Muscle of leg (tissue), 11 donors: ENCODE results near the gene NKTR. TPM values are rescaled to one million over a fixed set of nuclear protein-coding genes. Genes with fewer than 3 reads are reported as not detected.

ENCODE experiments used
- DNase-seq: peaks from one replicate; pipeline ENCODE4 v3.0.0; 2013
- H3K27ac ChIP-seq: one replicate; pipeline ENCODE4 v1.5.1; 2013; ENCODE audit warnings: mild to moderate bottlenecking, low read length, control low read depth
- H3K27me3 ChIP-seq: one replicate; pipeline ENCODE4 v1.6.1; 2013; ENCODE audit warnings: low read length; ENCODE audit not compliant: control insufficient read depth, insufficient read depth
- H3K36me3 ChIP-seq: one replicate; pipeline ENCODE4 v1.6.1; 2013; ENCODE audit warnings: low read length; ENCODE audit not compliant: control insufficient read depth, insufficient read depth
- H3K4me1 ChIP-seq: one replicate; pipeline ENCODE4 v1.6.1; 2013; ENCODE audit warnings: low read length; ENCODE audit not compliant: control insufficient read depth, insufficient read depth
- H3K4me3 ChIP-seq: one replicate; pipeline ENCODE4 v1.5.1; 2013; ENCODE audit warnings: low read length, control low read depth
- H3K9me3 ChIP-seq: replicated peaks from 2 replicates; pipeline ENCODE4 v1.6.1; 2013; ENCODE audit warnings: low read depth, low read length; ENCODE audit not compliant: control insufficient read depth
- WGBS: methylation state at CpG from one replicate; pipeline ENCODE4 v1.1.5; 2013; ENCODE audit warnings: missing lambda C conversion rate; ENCODE audit not compliant: insufficient coverage; 5-methylcytosine and 5-hydroxymethylcytosine counted together
- polyA plus RNA-seq, 8 donors: library from polyadenylated mRNA; unstranded; fragments of 120-200 nt; gene quantifications; one replicate each; pipeline versions ENCODE4 v1.2.1 to v1.2.3, GENCODE V29; 2013; ENCODE audit warnings: inconsistent platforms in 1 of 8, low replicate concordance in 1 of 8; ENCODE audit not compliant: insufficient read length in 8 of 8, insufficient read depth in 1 of 8
- total RNA-seq: library from RNA; stranded (reverse); fragments of 120-200 nt; gene quantifications from one replicate; pipeline ENCODE4 v1.2.4, GENCODE V29; 2013

NKTR gene
- total and polyA plus RNA-seq, 9 donors, result 37.1 to 121 (median 68.7) TPM

DNA sequence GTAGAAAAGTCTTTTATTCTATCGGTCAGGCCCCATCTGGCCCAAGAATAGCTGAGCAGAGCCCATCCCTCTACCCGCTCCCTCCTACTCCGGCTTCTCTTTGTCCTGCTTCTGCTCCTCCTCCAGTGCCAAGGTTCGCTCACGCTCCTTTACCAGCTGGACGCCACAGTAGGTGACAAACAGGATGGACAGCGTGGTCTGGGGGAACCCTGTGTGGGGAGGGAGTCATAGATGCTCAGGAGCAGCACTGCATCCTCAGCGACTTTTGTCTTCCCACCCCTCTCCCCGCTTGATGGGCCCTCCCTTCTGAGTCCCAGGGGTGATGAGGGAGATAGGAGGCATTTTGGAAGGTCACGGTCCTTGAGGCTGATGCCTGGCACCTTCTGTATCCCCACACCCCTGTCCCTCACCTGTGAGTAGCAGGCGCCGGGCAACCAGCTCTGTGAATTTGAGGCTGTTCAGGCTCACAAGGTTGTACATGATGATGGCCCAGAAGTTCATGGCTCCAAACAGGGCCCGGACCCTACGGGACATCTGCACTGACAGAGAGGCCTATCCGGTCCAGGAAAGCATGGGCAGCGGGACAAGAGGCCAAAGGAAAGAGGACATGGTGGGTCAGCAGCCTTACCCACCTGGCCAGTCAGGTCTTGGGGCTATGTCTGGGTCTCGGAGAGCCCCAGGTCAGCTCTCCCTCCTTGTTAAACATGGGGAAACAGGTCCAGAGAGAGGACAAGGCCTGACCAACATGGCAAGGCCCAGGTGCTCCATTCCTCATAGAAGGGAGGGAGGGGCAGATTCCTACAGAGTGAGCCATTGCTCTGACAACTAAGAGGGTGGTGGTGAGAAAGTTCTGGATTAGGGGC is 92.4 kb downstream of the NKTR start:
- no peaks in the 10 kb centered on the region for H3K27me3 ChIP-seq
- DNase-seq, result no peak
- H3K4me3 ChIP-seq, result no peak overlapping the region
- H3K36me3 ChIP-seq, result peaks cover 23% of the 10 kb centered on the region
- H3K27ac ChIP-seq, result no peak overlapping the region
- WGBS, result 97% methylated on average over 9 of the region's 17 CpGs
- no peaks in the 10 kb centered on the region for H3K9me3 ChIP-seq
- peaks cover 8% of the 10 kb centered on the region for H3K4me1 ChIP-seq

DNA sequence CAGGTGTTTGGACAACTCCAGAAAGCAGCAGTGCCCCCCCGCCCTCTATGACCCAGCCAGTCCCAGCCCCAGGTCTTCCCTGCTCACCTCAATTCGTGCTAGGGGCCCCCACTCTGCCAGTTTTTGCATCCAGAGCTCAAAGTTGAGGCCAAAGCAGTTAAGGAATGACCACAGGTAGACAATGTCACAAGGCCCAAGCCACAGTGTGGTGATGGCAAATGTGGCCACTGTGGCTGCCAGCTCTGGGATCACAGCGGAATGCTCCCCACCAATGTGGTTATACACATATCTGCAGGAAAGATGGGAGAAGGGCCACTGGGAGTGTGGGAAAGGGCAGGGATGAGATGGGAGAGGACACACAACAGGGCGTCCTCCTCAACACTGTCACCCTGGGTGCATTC is 93.0 kb downstream of the NKTR start:
- no peak overlapping the region for H3K27ac ChIP-seq
- no peak for DNase-seq
- H3K4me1 ChIP-seq, result peaks cover 8% of the 10 kb centered on the region
- no peak overlapping the region for H3K4me3 ChIP-seq
- 53% methylated on average over 2 of the region's 4 CpGs for WGBS
- peaks cover 23% of the 10 kb centered on the region for H3K36me3 ChIP-seq
- no peaks in the 10 kb centered on the region for H3K9me3 ChIP-seq
- H3K27me3 ChIP-seq, result no peaks in the 10 kb centered on the region

DNA sequence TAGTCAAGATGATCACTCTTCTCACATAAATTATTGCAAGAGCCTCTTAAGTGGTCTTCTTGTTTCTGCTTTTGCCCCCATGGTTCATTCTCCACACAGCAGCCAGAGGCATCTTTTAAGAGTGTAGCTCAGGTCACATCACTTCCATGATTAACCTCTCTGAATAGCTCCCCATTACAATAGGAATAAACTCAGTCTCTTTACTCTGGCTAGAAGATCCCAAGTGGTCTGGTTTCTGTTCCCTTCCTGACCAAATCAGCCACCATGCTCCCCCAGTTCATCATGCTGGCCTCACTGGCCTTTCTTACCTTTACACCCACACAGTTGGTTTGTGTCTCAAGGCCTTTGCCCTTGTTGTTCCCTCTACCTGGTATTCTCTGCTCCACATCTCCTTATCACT is 93.9 kb downstream of the NKTR start:
- Histone ChIP-seq H3K9me3 (no peaks in the 10 kb centered on the region), H3K4me3 (no peak overlapping the region), H3K4me1 (peaks cover 4% of the 10 kb centered on the region), H3K27me3 (no peaks in the 10 kb centered on the region), H3K27ac (no peak overlapping the region), H3K36me3 (peaks cover 16% of the 10 kb centered on the region)
- DNase-seq, result no peak

DNA sequence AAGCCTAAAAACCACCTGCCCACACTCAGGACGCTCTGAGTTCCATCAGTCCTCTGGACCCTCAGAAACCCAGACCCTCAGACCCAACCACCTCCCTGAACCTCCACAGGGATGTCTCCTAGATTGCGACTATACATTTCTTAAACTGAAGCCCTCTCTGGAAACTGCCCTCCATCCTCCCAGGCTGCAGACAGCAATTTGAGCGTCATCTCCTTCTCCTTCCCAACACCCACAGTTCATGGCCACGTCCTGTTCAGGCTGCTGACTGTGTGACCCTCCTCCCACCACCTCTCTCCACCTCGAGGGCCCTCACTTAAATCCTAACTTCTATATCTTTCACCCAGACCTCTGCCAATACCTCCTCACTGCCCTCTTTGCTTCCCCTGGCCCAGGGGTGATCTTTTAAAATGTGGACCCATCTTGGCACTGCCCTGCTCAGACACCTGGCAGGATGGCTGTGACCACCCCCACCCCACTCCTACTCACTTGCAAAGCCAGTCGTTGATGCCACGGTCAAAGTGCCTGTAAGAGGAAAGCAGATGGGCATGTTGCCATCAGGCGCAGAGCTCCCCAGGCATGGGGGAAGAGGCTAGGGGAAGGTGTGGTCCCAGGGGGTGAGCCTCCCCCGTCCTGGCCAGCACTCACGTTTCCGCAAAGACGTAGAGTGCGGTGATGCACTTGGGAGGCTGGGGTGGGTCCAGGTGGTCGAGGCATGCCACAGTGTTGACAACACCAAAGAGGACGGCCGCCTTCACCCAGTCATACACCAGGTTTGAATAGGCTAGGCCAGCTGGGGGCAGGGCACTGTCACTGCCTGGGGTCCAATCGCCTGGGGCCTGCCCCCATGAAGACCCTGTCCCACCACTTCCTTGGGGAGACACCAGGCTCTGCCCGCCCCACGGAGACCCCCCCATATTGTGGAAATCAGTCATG is 96.1 kb downstream of the NKTR start:
- H3K4me1 ChIP-seq, result peaks cover 11% of the 10 kb centered on the region
- H3K36me3 ChIP-seq, result peaks cover 11% of the 10 kb centered on the region
- H3K27ac ChIP-seq, result no peak overlapping the region
- no peaks in the 10 kb centered on the region for H3K27me3 ChIP-seq
- 60% methylated on average over 13 of the region's 19 CpGs for WGBS
- DNase-seq, result no peak
- no peaks in the 10 kb centered on the region for H3K9me3 ChIP-seq
- H3K4me3 ChIP-seq, result no peak overlapping the region

DNA sequence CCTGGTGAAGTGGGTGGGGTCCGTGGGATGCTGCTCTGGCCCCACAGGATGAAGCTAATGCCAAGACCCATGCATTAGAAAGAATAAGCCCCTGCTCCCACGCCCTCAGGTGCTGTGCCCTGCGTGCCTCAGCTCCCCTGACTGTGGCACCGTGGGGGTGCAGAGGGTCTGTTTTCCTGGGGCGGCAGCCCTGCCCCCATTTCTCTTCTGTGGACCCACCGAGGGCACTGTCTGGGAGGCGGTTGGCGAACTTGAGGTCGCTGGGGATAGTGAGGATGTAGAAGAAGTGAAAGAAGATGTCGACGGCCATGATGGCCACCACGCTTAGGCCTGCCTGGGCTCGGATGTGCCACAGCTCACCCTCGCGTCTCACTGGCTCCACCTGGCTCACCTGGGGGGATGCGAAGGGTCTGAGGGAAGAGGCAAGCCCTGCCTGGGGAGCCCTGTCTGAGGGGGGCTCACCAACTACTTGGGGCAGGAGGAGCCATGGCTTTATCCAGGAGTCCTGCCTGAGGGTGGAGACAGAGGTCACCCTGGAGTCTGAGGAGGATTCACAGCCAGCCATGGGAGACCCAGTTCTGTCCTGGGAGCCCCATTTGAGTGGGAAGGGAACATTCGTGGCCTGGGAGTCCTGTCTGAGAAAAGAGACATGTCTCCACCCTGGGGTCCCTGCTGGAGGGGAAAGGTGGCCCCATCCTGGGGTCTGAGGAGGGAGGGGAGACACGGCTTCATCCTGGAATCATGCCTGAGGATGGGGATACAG is 97.0 kb downstream of the NKTR start:
- H3K9me3 ChIP-seq, result no peaks in the 10 kb centered on the region
- WGBS, result 77% methylated on average over 18 of the region's 18 CpGs
- H3K36me3 ChIP-seq, result peaks cover 5% of the 10 kb centered on the region
- H3K27ac ChIP-seq, result no peak overlapping the region
- H3K27me3 ChIP-seq, result no peaks in the 10 kb centered on the region
- no peak overlapping the region for H3K4me3 ChIP-seq
- H3K4me1 ChIP-seq, result peaks cover 18% of the 10 kb centered on the region
- DNase-seq, result no peak

Other genes starting within 250 kb of the NKTR start
- gene LYZL4, start 190.1 kb upstream of the NKTR start, total RNA-seq, result not detected
- not detected for gene LYZL4, start 190.1 kb upstream of the NKTR start, polyA plus RNA-seq
- 1.2 TPM for gene VIPR1, start 98.0 kb upstream of the NKTR start, total RNA-seq
- gene VIPR1, start 98.0 kb upstream of the NKTR start, polyA plus RNA-seq, result 1 to 10 TPM in 7 of 8 donors, under 1 TPM in 1; 0.52 to 4.1 (median 1.3) TPM
- gene SEC22C, start 18.7 kb upstream of the NKTR start, total RNA-seq, result 26.8 TPM
- 10 to 100 TPM; 19.4 to 30.0 (median 22.2) TPM for gene SEC22C, start 18.7 kb upstream of the NKTR start, polyA plus RNA-seq
- 12.4 TPM for gene SS18L2, start 9.8 kb upstream of the NKTR start, total RNA-seq
- 10 to 100 TPM; 10.5 to 16.1 (median 14.5) TPM for gene SS18L2, start 9.8 kb upstream of the NKTR start, polyA plus RNA-seq
- 25.9 TPM for gene ZBTB47, start 53.0 kb downstream of the NKTR start, total RNA-seq
- 10 to 100 TPM; 28.3 to 36.6 (median 31.9) TPM for gene ZBTB47, start 53.0 kb downstream of the NKTR start, polyA plus RNA-seq
- gene KLHL40, start 84.9 kb downstream of the NKTR start, total RNA-seq, result 114 TPM
- gene KLHL40, start 84.9 kb downstream of the NKTR start, polyA plus RNA-seq, result 100 to 1,000 TPM in 6 of 8 donors, 10 to 100 TPM in 2; 86.0 to 176 (median 135) TPM
- 18.1 TPM for gene HHATL, start 102.1 kb downstream of the NKTR start, total RNA-seq
- 10 to 100 TPM; 26.4 to 67.7 (median 48.1) TPM for gene HHATL, start 102.1 kb downstream of the NKTR start, polyA plus RNA-seq
- gene CCDC13, start 172.6 kb downstream of the NKTR start, total RNA-seq, result 0.35 TPM
- under 1 TPM in 7 of 8 donors, not detected in 1; 0.16 to 0.55 (median 0.37) TPM for gene CCDC13, start 172.6 kb downstream of the NKTR start, polyA plus RNA-seq
- gene HIGD1A, start 203.8 kb downstream of the NKTR start, total RNA-seq, result 71.8 TPM
- 10 to 100 TPM; 68.3 to 93.3 (median 84.7) TPM for gene HIGD1A, start 203.8 kb downstream of the NKTR start, polyA plus RNA-seq
- gene ACKR2, start 208.8 kb downstream of the NKTR start, total RNA-seq, result 0.53 TPM
- under 1 TPM; 0.26 to 0.69 (median 0.58) TPM for gene ACKR2, start 208.8 kb downstream of the NKTR start, polyA plus RNA-seq